Breast epithelium (tissue), 4 donors: ENCODE measurements around the gene ENOX1. TPM values are rescaled to one million over a fixed set of nuclear protein-coding genes. Genes with fewer than 3 reads are reported as not detected.
A peak's percentile ranks its signal among the peaks of the same experiment; 100 is the strongest.

Experiments
- DNase-seq, 2 donors: peaks; one replicate each; pipeline ENCODE4 v3.0.0-alpha.2; 2019; ENCODE audit warnings: low spot score in 2 of 2
- H3K27ac ChIP-seq, 2 donors: fragments of 200-600 bp; sonication (generic) in 1 of 2; one replicate each; pipeline ENCODE4 v1.5.1; 2016 to 2019; ENCODE audit warnings: mild to moderate bottlenecking in 1 of 2
- H3K27me3 ChIP-seq, 2 donors: fragments of 200-600 bp; sonication (generic) in 1 of 2; one replicate each; pipeline versions ENCODE4 v1.5.1 to v1.6.0; 2017 to 2019; ENCODE audit warnings: control low read depth in 1 of 2, mild to moderate bottlenecking in 1 of 2
- H3K36me3 ChIP-seq: fragments of 200-600 bp; one replicate; pipeline ENCODE4 v1.5.1; 2019
- H3K4me1 ChIP-seq, 2 donors: fragments of 200-600 bp; sonication (generic); one replicate each; pipeline ENCODE4 v1.5.1; 2016 to 2019; ENCODE audit warnings: control low read depth in 1 of 2
- H3K4me3 ChIP-seq, 3 donors: fragments of 200-600 bp; sonication (generic); 1 replicate in 2 of 3; 2 replicates in 1 of 3; pipeline ENCODE4 v1.5.1; 2016 to 2019; ENCODE audit warnings: mild to moderate bottlenecking in 3 of 3, moderate library complexity in 2 of 3
- H3K9me3 ChIP-seq, 2 donors: fragments of 200-600 bp; sonication (generic) in 1 of 2; one replicate each; pipeline ENCODE4 v1.5.1; 2016 to 2019; ENCODE audit warnings: control low read depth in 1 of 2
- POLR2A ChIP-seq: fragments of 450-650 bp; IDR thresholded peaks from one replicate; pipeline ENCODE4 v1.6.1; 2016; ENCODE audit warnings: antibody characterized with exemption, mild to moderate bottlenecking, moderate library complexity
- POLR2AphosphoS5 ChIP-seq, 3 donors: sonication (generic); formaldehyde crosslinking; IDR thresholded peaks; one replicate each; pipeline ENCODE4 v1.6.1; 2017; ENCODE audit warnings: antibody characterized with exemption in 3 of 3
- intact Hi-C: fragments of 100-400 bp; cut with DNase I; formaldehyde crosslinking; loops from one replicate; pipeline ENCODE4 v1.15.1; 2023; ENCODE audit warnings: low total_unique reads
- total RNA-seq, 3 donors: library from RNA; depleted of rRNA; stranded (reverse); fragments of >200 nt; gene quantifications; one replicate each; pipeline ENCODE4 v1.1.0, GENCODE V29; 2016
- TF ChIP-seq, protein P1 (sequence below), 3 donors: fragments of 450-650 bp; IDR thresholded peaks; one replicate each; pipeline ENCODE4 v1.5.1; 2016 to 2017; ENCODE audit warnings: antibody characterized with exemption in 3 of 3, mild to moderate bottlenecking in 3 of 3, moderate library complexity in 3 of 3

The ENOX1 gene
- total RNA-seq, 3 donors from 2014 or later: 1.9 to 2.3 (median 2.0) TPM

DNA sequence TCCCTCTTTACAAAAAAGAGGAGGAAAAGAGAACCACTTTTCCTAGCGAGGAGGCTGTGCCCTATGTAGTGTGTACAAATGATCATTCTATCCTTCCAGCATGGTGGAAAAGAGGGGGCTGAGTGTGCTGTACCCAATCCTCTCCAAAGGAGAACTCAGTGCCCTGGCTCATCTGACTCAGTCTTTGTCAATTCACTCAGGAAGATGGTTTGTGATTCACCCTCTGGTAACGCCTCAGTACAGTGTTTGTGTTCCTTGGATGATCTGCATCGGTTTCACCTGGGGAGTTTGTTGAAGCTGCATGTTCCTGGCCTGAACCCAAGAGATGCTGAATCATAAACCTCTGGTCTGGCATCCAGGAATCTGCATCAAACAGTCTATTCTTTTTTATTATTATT lies 18.3 kb upstream of the ENOX1 start:
- TF ChIP-seq POLR2AphosphoS5 (IDR thresholded peaks at IDR 0.05) (no peak), POLR2A (no peak)
- TF ChIP-seq, protein P1, sequence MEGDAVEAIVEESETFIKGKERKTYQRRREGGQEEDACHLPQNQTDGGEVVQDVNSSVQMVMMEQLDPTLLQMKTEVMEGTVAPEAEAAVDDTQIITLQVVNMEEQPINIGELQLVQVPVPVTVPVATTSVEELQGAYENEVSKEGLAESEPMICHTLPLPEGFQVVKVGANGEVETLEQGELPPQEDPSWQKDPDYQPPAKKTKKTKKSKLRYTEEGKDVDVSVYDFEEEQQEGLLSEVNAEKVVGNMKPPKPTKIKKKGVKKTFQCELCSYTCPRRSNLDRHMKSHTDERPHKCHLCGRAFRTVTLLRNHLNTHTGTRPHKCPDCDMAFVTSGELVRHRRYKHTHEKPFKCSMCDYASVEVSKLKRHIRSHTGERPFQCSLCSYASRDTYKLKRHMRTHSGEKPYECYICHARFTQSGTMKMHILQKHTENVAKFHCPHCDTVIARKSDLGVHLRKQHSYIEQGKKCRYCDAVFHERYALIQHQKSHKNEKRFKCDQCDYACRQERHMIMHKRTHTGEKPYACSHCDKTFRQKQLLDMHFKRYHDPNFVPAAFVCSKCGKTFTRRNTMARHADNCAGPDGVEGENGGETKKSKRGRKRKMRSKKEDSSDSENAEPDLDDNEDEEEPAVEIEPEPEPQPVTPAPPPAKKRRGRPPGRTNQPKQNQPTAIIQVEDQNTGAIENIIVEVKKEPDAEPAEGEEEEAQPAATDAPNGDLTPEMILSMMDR (IDR thresholded peaks at IDR 0.05): no peak
- Histone ChIP-seq H3K27me3 (no peaks in the 10 kb centered on the region), H3K9me3 (no peaks in the 10 kb centered on the region), H3K36me3 (no peaks in the 10 kb centered on the region), H3K4me1 (no peaks in the 10 kb centered on the region), H3K4me3 (no peak overlapping the region), H3K27ac (no peak overlapping the region)
- no peak for DNase-seq
- intact Hi-C loops: no loop called here

DNA sequence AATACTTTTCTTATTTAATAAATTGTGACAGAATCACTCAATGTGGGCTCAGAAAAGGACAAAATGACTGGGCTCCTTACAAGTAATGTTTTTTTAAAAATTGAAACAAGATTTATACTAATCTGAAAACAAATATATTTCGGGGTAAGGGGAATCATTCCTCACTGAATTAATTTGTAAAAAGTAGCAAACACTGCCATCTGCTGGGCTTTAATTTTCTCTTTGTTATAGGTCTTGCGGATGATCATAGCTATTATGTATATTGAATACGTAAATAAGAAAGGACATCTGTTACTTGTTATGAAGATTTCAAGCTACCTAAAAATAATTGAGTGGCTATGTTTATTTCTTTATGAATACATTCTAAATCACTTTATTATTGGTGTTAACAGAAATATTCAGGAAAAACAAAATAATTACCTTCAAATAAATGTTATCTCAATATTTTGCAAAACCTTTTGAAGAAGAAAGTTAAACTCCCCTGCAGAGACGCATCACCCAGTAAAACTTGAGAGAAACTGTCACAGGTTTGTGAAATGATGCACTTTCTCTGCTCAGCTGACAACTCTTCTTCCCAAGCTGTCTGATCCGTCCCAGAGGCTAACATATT lies 17.8 kb upstream of the ENOX1 start:
- Histone ChIP-seq H3K9me3 (no peaks in the 10 kb centered on the region), H3K36me3 (no peaks in the 10 kb centered on the region), H3K4me1 (no peaks in the 10 kb centered on the region), H3K4me3 (no peak overlapping the region), H3K27ac (no peak overlapping the region), H3K27me3 (no peaks in the 10 kb centered on the region)
- intact Hi-C loops: no loop called here
- DNase-seq: no peak
- TF ChIP-seq, protein P1 (IDR thresholded peaks at IDR 0.05): peak in 2 of 3 donors; percentile 58 to 62
- TF ChIP-seq POLR2A: no peak

DNA sequence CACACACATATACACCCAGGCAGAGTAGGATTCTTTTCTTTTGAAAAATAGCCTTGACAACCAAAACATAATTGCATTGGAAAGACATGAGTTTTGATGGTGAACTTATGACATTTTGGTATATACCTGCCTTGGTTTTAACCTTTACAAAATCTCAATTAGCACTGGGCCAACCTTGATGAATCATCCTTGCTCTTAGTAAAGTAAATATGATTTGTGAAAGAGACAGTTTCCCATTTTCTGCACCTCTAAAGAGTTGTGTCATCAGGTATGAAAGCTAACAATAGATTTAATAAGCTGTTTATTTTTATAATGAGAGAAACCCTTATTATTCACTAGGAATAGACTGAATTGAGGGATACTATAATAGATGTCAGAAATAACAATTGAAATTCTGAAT lies 15.7 kb upstream of the ENOX1 start:
- Histone ChIP-seq H3K27ac (no peak overlapping the region), H3K36me3 (no peaks in the 10 kb centered on the region), H3K27me3 (no peaks in the 10 kb centered on the region), H3K4me3 (no peak overlapping the region), H3K9me3 (no peaks in the 10 kb centered on the region), H3K4me1 (no peaks in the 10 kb centered on the region)
- DNase-seq: no peak
- TF ChIP-seq POLR2AphosphoS5 (IDR thresholded peaks at IDR 0.05) (no peak), POLR2A (no peak)
- TF ChIP-seq, protein P1 (IDR thresholded peaks at IDR 0.05): no peak
- intact Hi-C loops: no loop called here

DNA sequence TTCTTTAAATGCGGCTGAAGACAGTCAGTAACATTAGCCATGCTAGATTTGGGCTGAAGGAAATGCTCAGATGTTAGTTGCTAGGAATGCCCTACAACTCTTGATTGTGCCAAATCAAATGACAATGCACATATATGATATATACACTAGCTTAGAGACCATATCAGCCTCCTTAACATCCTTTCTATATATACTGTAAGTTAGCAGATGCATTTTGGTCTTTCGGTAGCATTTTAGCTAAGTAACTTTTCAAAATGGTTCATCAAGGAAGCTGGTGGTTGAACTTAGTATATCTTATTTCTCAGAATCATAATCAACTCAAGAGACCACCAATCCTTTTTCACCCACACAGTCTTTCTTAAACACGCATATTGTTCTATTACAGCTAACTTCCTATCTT lies 14.1 kb upstream of the ENOX1 start:
- H3K4me1 ChIP-seq: no peaks in the 10 kb centered on the region
- intact Hi-C loops: no loop called here
- no peak overlapping the region for H3K4me3 ChIP-seq
- H3K27me3 ChIP-seq: no peaks in the 10 kb centered on the region
- no peaks in the 10 kb centered on the region for H3K9me3 ChIP-seq
- no peak overlapping the region for H3K27ac ChIP-seq
- H3K36me3 ChIP-seq: no peaks in the 10 kb centered on the region
- no peak for TF ChIP-seq POLR2A
- TF ChIP-seq POLR2AphosphoS5 (IDR thresholded peaks at IDR 0.05): no peak
- TF ChIP-seq, protein P1 (IDR thresholded peaks at IDR 0.05): no peak
- no peak for DNase-seq

DNA sequence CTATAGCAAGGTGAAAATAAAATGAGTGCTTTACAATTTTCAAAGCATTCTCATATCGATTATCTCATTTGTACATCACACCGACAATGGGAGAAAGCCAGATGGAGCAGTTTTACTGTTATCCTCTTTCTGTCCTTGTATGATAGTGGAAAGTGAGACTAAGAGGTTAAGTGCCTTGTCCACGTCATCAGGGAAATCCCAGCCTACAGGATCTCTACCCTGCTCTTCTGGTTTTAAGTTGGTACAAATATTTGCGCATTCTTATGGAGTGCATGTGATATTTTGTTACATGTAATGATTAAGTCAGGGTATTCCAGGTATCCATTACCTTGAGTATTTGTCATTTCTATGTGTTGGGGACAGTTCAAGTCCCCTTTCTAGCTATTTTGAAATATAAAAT lies 12.4 kb upstream of the ENOX1 start:
- no peaks in the 10 kb centered on the region for H3K9me3 ChIP-seq
- no peak overlapping the region for H3K27ac ChIP-seq
- TF ChIP-seq POLR2A: no peak
- no peak for TF ChIP-seq POLR2AphosphoS5 (IDR thresholded peaks at IDR 0.05)
- TF ChIP-seq, protein P1 (IDR thresholded peaks at IDR 0.05): no peak
- no peak for DNase-seq
- no peaks in the 10 kb centered on the region for H3K36me3 ChIP-seq
- intact Hi-C loops: no loop called here
- no peaks in the 10 kb centered on the region for H3K4me1 ChIP-seq
- no peak overlapping the region for H3K4me3 ChIP-seq
- H3K27me3 ChIP-seq: no peaks in the 10 kb centered on the region
